Esophagus muscularis mucosa (tissue), 3 donors: ENCODE data around the gene NRXN3.

Experiments
- CTCF ChIP-seq, 3 experiments: fragments of 200-600 bp in 2 of 3; fragments of 450-650 bp in 1 of 3; sonication (generic) in 2 of 3; IDR thresholded peaks; one replicate each; pipeline ENCODE4 v1.5.1; 2017 to 2019; ENCODE audit warnings: antibody characterized with exemption in 3 of 3, mild to moderate bottlenecking in 2 of 3, moderate library complexity in 1 of 3
- POLR2A ChIP-seq: fragments of 450-650 bp; IDR thresholded peaks from one replicate; pipeline ENCODE4 v1.6.1; 2017; ENCODE audit warnings: antibody characterized with exemption, moderate library complexity, mild to moderate bottlenecking, low read depth

- TF ChIP-seq CTCF (IDR thresholded peaks at IDR 0.05), result no peak
- TF ChIP-seq POLR2A, result no peak
These were observed 1744.4 kb downstream of the NRXN3 start for GRCh38 chr14:79914595-79914994.
